ENCODE measurements around the gene MMP17. TPM values are rescaled to one million over a fixed set of nuclear protein-coding genes. Genes with fewer than 3 reads are reported as not detected.

MMP17 gene
- total and polyA plus RNA-seq, 2 donors (not counting 3 experiments of a cell fraction or from before 2014, with no cell fraction given): 3.6 to 10.8 TPM

DNA sequence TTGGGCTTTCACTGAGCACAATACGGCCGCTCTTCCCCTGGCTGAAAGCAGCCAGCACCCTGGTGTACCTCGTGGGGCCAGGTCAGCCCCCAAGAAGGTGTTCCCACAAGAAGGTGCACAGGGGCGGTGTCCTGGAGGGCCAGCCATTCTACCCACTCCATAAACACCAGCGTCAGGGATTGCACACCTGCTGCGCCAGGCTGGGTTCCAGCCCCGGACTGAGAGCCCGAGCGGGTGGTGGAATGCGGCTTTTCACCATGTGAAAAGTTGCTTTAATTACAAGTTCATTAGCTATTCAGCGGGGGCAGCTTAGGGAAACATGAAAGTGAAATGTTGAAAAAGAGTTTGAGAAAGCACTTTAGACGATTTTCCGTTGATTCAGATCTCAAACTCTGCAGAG lies 17.5 kb upstream of the MMP17 start:
- FAIRE-seq (no peak), DNase-seq (ENCODE audit: low read depth, low spot score) (no peak)
- no peaks in the 10 kb centered on the region for H3K79me2 ChIP-seq (ENCODE audit: control insufficient read depth, insufficient read depth, low read length)
- H3K4me3 ChIP-seq (replicated peaks in 1 of 3; ENCODE audit: insufficient read depth in 1 of 3, low read depth in 1 of 3, low read length in 3 of 3): no peak overlapping the region
- dilution Hi-C loops (cut with MboI; ENCODE audit: extremely low pct_ligation_motif_present, low sequenced_read_pairs): no loop called here
- H3K36me3 ChIP-seq (ENCODE audit: control insufficient read depth in 2 of 2, extremely low read depth in 1 of 2, insufficient read depth in 2 of 2, low read length in 2 of 2): no peaks in the 10 kb centered on the region
- BruUV-seq (replicated peaks): no TSS peak
- no peaks in the 10 kb centered on the region for H3K27me3 ChIP-seq (ENCODE audit: control insufficient read depth in 2 of 2, insufficient read depth in 2 of 2, low read length in 2 of 2)
- H3K9me1 ChIP-seq (replicated peaks; ENCODE audit: control insufficient read depth, extremely low read depth, insufficient read depth, low read length): no peaks in the 10 kb centered on the region
- TF ChIP-seq MYC (IDR thresholded peaks at IDR 0.05; ENCODE audit: low read depth, low read length): no peak
- no peak for TF ChIP-seq EZH2 (IDR thresholded peaks at IDR 0.05; ENCODE audit: borderline replicate concordance, low read depth, low read length, severe bottlenecking)
- TF ChIP-seq POLR2A (IDR thresholded peaks at IDR 0.05; ENCODE audit: low read depth, low read length): no peak
- TF ChIP-seq FOS (IDR thresholded peaks at IDR 0.05; ENCODE audit: borderline replicate concordance, insufficient read depth, low read length): no peak
- TF ChIP-seq GATA2 (IDR thresholded peaks at IDR 0.05; ENCODE audit: insufficient read depth, insufficient read length, low read depth, low read length): no peak
- TF ChIP-seq, protein P1, sequence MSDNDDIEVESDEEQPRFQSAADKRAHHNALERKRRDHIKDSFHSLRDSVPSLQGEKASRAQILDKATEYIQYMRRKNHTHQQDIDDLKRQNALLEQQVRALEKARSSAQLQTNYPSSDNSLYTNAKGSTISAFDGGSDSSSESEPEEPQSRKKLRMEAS (IDR thresholded peaks at IDR 0.05; ENCODE audit: insufficient read depth, insufficient read length): no peak
- TF ChIP-seq POLR2AphosphoS5 (IDR thresholded peaks at IDR 0.05; ENCODE audit: insufficient read depth, low read depth, low read length): no peak
- no peak for TF ChIP-seq JUN (IDR thresholded peaks at IDR 0.05; ENCODE audit: borderline replicate concordance, insufficient read depth, insufficient read length, low read depth)
- TF ChIP-seq, protein P2, sequence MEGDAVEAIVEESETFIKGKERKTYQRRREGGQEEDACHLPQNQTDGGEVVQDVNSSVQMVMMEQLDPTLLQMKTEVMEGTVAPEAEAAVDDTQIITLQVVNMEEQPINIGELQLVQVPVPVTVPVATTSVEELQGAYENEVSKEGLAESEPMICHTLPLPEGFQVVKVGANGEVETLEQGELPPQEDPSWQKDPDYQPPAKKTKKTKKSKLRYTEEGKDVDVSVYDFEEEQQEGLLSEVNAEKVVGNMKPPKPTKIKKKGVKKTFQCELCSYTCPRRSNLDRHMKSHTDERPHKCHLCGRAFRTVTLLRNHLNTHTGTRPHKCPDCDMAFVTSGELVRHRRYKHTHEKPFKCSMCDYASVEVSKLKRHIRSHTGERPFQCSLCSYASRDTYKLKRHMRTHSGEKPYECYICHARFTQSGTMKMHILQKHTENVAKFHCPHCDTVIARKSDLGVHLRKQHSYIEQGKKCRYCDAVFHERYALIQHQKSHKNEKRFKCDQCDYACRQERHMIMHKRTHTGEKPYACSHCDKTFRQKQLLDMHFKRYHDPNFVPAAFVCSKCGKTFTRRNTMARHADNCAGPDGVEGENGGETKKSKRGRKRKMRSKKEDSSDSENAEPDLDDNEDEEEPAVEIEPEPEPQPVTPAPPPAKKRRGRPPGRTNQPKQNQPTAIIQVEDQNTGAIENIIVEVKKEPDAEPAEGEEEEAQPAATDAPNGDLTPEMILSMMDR (IDR thresholded peaks at IDR 0.05; ENCODE audit: extremely low read depth in 1 of 2, insufficient read depth in 1 of 2, low read depth in 1 of 2, low read length in 2 of 2): no peak
- H2AFZ ChIP-seq (ENCODE audit: low read depth, low read length): no peak overlapping the region
- intact Hi-C loops (cut with micrococcal nuclease): no loop called here
- POLR2A ChIA-PET: no interaction called here
- H3K9ac ChIP-seq (replicated peaks; ENCODE audit: extremely low read depth, insufficient read depth, low read length): no peak overlapping the region
- CTCF ChIA-PET: no interaction called here
- H3K4me2 ChIP-seq (ENCODE audit: insufficient read depth, low read length): no peak overlapping the region
- no peaks in the 10 kb centered on the region for H3K4me1 ChIP-seq (ENCODE audit: control insufficient read depth, extremely low read depth, insufficient read depth, low read length)
- no peak overlapping the region for H3K27ac ChIP-seq (ENCODE audit: insufficient read depth, low read depth, low read length)
- no peaks in the 10 kb centered on the region for H3K9me3 ChIP-seq (replicated peaks; ENCODE audit: control insufficient read depth, insufficient read depth, low read length)
- no peaks in the 10 kb centered on the region for H4K20me1 ChIP-seq (replicated peaks; ENCODE audit: control insufficient read depth, extremely low read depth, insufficient read depth, low read length)
